Body of pancreas (tissue), 4 donors: ENCODE results near the gene GNB1L. TPM values are rescaled to one million over a fixed set of nuclear protein-coding genes. Genes with fewer than 3 reads are reported as not detected.

Experiments used
- ATAC-seq: fragments of 150-250 bp; one replicate; pipeline ENCODE4 v1.9.1; 2016
- DNase-seq, 4 donors: peaks; one replicate each; pipeline ENCODE4 v3.0.0-alpha.2; 2019
- H3K27ac ChIP-seq, 4 donors: fragments of 200-600 bp; sonication (generic); 1 replicate in 3 of 4; 2 replicates in 1 of 4; pipeline versions ENCODE4 v1.5.1 to v1.6.1; 2016 to 2019; ENCODE audit warnings: mild to moderate bottlenecking in 1 of 4, mixed read lengths in 1 of 4, moderate library complexity in 1 of 4
- H3K27me3 ChIP-seq, 2 donors: fragments of 200-600 bp; sonication (generic); one replicate each; pipeline ENCODE4 v1.6.0; 2016; ENCODE audit warnings: mild to moderate bottlenecking in 1 of 2
- H3K36me3 ChIP-seq, 2 donors: fragments of 200-600 bp; sonication (generic); replicated peaks in 1 of 2; 2 replicates each; pipeline ENCODE4 v1.5.1; 2016; ENCODE audit warnings: low read depth in 2 of 2; ENCODE audit not compliant: insufficient read depth in 1 of 2
- H3K4me1 ChIP-seq: fragments of 200-600 bp; sonication (generic); one replicate; pipeline ENCODE4 v1.6.0; 2016
- H3K4me3 ChIP-seq, 2 donors: fragments of 200-600 bp; sonication (generic); 1 replicate in 1 of 2; 2 replicates in 1 of 2; pipeline ENCODE4 v1.5.1; 2016 to 2019
- H3K9me3 ChIP-seq, 3 donors: fragments of 200-600 bp; sonication (generic); 1 replicate in 2 of 3; 2 replicates in 1 of 3; pipeline ENCODE4 v1.5.1; 2016
- CTCF ChIP-seq, 7 experiments: fragments of 450-650 bp in 4 of 7; fragments of 200-600 bp in 3 of 7; sonication (generic) in 3 of 7; IDR thresholded peaks; one replicate each; pipeline ENCODE4 v1.5.1; 2016 to 2019; ENCODE audit warnings: antibody characterized with exemption in 7 of 7
- POLR2A ChIP-seq, 3 donors: fragments of 450-650 bp; IDR thresholded peaks; one replicate each; pipeline ENCODE4 v1.6.1; 2016; ENCODE audit warnings: antibody characterized with exemption in 3 of 3, mild to moderate bottlenecking in 2 of 3
- WGBS, 2 donors: methylation state at CpG; one replicate each; pipeline ENCODE4 v1.1.5; 2017; 5-methylcytosine and 5-hydroxymethylcytosine counted together
- intact Hi-C: fragments of 100-400 bp; cut with DNase I; formaldehyde crosslinking; loops from one replicate; pipeline ENCODE4 v1.15.1; 2023
- total RNA-seq, 2 donors: library from RNA; depleted of rRNA; stranded (reverse); fragments of >200 nt; gene quantifications; one replicate each; pipeline ENCODE4 v1.1.0, GENCODE V29; 2016

The GNB1L gene
- total RNA-seq, 2 donors from 2014 or later, result 1.3 to 3.3 TPM

- no peak overlapping the region for H3K27ac ChIP-seq
- H3K4me3 ChIP-seq, result no peak overlapping the region
- ATAC-seq (no peak), DNase-seq (no peak)
- no peaks in the 10 kb centered on the region for H3K36me3 ChIP-seq
- 33 to 34% methylated on average over 2 of the region's 2 CpGs for WGBS, 2 donors
- no peaks in the 10 kb centered on the region for H3K27me3 ChIP-seq
- no peak for TF ChIP-seq POLR2A (IDR thresholded peaks at IDR 0.05)
- TF ChIP-seq CTCF (IDR thresholded peaks at IDR 0.05), result no peak
- intact Hi-C loops, result no loop called here
- no peaks in the 10 kb centered on the region for H3K9me3 ChIP-seq
- no peaks in the 10 kb centered on the region for H3K4me1 ChIP-seq
Measured at GRCh38 chr22:19826619-19826950, 28.1 kb downstream of the GNB1L start.

GRCh38 chr22:19825904-19826618, 28.6 kb downstream of the GNB1L start:
- H3K27me3 ChIP-seq, result no peaks in the 10 kb centered on the region
- TF ChIP-seq CTCF (IDR thresholded peaks at IDR 0.05) (no peak), POLR2A (IDR thresholded peaks at IDR 0.05) (no peak)

DNA sequence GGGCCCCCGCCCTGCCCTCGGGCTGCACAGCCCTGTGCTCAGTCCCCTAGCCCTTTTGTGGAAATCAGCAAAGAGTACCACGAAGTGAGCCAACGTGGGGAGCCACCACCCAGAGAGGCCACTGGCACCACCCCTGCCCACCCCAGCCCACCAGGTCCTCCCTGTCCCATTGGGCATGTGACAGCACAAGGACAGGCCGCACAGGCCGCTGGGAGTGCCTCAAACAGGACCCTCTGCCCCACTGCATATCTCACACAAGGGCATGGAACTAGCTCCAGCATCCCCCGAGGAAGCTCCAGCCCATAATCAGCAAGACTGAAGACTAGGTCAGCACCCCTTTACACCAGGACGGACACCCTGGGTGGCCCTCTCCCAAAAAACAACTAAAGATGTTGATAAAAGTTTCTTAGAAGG, 29.7 kb downstream of the GNB1L start:
- Histone ChIP-seq H3K4me3 (no peak overlapping the region), H3K27me3 (no peaks in the 10 kb centered on the region), H3K27ac (no peak overlapping the region), H3K36me3 (no peaks in the 10 kb centered on the region), H3K9me3 (no peaks in the 10 kb centered on the region), H3K4me1 (no peaks in the 10 kb centered on the region)
- intact Hi-C loops, result no loop called here
- ATAC-seq, result no peak
- WGBS, 2 donors, result 83 to 90% methylated on average over 2 to 7 of the region's 8 CpGs
- DNase-seq, result peak in 2 of 4 donors; percentile 1 to 5
- TF ChIP-seq CTCF (IDR thresholded peaks at IDR 0.05), result no peak

More at GRCh38 chr22:19825904-19826618, 28.6 kb downstream of the GNB1L start:
- Histone ChIP-seq H3K27ac (no peak overlapping the region), H3K4me1 (no peaks in the 10 kb centered on the region), H3K9me3 (no peaks in the 10 kb centered on the region), H3K36me3 (no peaks in the 10 kb centered on the region), H3K4me3 (no peak overlapping the region)
- ATAC-seq, result no peak
- 84 to 89% methylated on average over 7 of the region's 7 CpGs for WGBS, 2 donors
- intact Hi-C loops, result no loop called here
- DNase-seq, result peak in 2 of 4 donors; percentile 2 to 5

DNA sequence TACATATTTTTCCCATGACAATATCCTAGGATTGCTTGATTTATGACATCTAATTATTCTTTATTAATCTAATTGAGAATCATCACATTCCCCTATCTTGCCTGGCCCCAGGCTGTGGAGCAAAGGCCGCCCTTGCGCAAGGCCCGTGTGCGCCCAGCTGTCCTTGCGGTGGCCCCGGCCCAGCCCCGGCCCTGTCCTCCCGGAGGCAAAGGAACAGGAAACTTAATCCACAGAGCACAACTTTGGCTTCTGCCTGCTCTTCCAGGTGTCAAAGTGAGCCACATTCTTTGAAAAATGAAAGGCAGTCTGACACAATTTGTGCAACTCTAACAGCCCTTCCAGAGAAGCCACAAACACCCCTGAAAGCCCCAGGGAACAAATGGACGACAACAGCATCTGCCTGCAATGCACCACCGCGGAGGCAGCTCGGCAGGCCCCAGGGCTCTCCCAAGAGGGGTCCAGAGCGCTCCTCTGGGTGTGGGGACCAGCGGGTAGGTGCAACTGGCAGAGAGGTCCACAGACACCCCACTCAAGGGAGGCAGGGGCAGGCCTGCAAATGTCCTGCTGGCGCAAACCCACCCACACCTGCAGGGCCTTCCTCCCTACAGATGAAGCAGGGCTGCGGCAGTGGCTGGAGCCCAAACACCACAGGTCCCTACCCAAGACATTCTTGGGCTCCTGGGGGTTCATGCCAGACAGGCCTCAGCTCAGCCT, 30.3 kb downstream of the GNB1L start:
- Histone ChIP-seq H3K4me1 (no peaks in the 10 kb centered on the region), H3K36me3 (no peaks in the 10 kb centered on the region), H3K27me3 (no peaks in the 10 kb centered on the region), H3K9me3 (no peaks in the 10 kb centered on the region), H3K4me3 (no peak overlapping the region), H3K27ac (no peak overlapping the region)
- 78 to 94% methylated on average over 9 to 15 of the region's 16 CpGs for WGBS, 2 donors
- TF ChIP-seq POLR2A (IDR thresholded peaks at IDR 0.05) (no peak), CTCF (IDR thresholded peaks at IDR 0.05) (no peak)
- DNase-seq, result peak in 2 of 4 donors; percentile 8 to 9
- no peak for ATAC-seq
- intact Hi-C loops, result no loop called here

- H3K4me1 ChIP-seq, result no peaks in the 10 kb centered on the region
- TF ChIP-seq POLR2A (IDR thresholded peaks at IDR 0.05) (no peak), CTCF (IDR thresholded peaks at IDR 0.05) (no peak)
- 90 to 97% methylated on average over 8 to 9 of the region's 9 CpGs for WGBS, 2 donors
- ATAC-seq (no peak), DNase-seq (peak in 1 of 4 donors; percentile 6)
- no peak overlapping the region for H3K27ac ChIP-seq
- intact Hi-C loops, result no loop called here
- H3K36me3 ChIP-seq, result no peaks in the 10 kb centered on the region
- no peaks in the 10 kb centered on the region for H3K27me3 ChIP-seq
- no peaks in the 10 kb centered on the region for H3K9me3 ChIP-seq
- no peak overlapping the region for H3K4me3 ChIP-seq
Measured at GRCh38 chr22:19823902-19824211, 30.8 kb downstream of the GNB1L start.
